ENCODE data around the gene ZNF646.

The ZNF646 gene

DNA sequence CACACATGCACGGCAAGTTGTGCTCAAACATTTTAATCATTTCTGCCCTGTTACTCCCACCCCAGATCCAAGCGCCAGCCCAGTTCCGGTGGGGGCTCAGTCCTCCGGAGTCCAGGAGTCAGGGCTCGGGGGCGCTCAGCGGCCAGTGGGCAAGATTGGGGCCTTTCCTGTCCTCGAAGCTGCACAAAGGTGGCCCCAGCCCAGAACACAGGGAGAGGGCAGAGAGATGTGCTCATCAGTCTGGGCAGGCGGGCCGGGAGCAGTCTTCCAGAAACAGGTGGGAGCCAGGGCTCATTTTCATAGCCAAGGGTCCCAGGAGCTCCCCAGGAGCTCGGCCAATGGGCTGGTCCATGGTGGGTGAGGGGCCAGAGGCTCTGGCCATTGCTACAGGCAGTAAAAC is 57.2 kb downstream of the ZNF646 start:
- H3K4me3 ChIP-seq (ENCODE audit: low read depth, low read length), result no peak overlapping the region
- no peak for TF ChIP-seq CTCF (IDR thresholded peaks at IDR 0.05; ENCODE audit: insufficient read depth, low read length, missing control alignments)
- POLR2A ChIA-PET, result interaction anchor here (1.5 kb wide), 1 partner anchor 10 kb away, joined by 3 read pairs; no protein-coding TSS in a partner anchor
- CTCF ChIA-PET, result interaction anchor here (1.9 kb wide), 1 partner anchor 11 kb away, joined by 6 read pairs; no protein-coding TSS in a partner anchor
- DNase-seq (ENCODE audit: low read depth, low spot score), result no peak

- POLR2A ChIA-PET, result no interaction called here
- H3K4me3 ChIP-seq (ENCODE audit: low read depth, low read length), result no peak overlapping the region
- no peak for TF ChIP-seq CTCF (IDR thresholded peaks at IDR 0.05; ENCODE audit: insufficient read depth, low read length, missing control alignments)
- CTCF ChIA-PET, result interaction anchor here (1.9 kb wide), 1 partner anchor 10 kb away, joined by 6 read pairs; no protein-coding TSS in a partner anchor
- DNase-seq (ENCODE audit: low read depth, low spot score), result no peak
Observed at GRCh38 chr16:31131841-31132271, 57.6 kb downstream of the ZNF646 start.

DNA sequence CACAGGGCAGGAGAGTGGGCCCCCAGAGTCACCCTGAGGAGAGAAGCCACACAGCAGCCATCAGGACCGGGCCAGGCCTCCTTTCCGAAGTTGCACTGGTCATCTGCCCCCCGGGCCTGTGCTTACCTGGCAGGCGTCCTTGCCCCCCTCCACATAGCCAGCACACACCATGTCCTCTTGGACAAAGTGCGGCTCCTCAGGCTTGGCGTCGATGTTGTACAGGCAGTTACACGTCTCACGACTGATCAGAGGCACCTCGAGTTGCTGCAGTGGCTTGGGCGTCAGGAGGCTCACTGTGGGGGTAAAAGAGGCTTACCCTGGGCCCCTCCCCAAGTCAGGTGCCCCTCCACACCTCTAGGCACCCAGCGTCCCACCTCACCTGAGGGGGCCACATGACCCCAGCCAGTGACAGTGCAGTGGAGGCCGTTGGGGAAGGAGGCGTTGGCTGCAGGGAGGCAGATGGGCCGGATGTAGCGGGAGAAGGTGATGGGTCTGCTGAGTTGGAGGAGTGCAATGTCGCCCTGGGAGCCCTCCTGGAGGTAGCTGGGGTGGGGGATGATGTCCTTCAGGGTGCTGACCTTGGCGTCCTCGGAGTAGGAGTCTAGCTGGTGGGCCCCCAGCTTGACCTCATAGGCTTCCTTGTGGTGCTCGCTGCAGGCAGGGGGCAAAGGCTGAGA is 58.2 kb downstream of the ZNF646 start:
- TF ChIP-seq CTCF (IDR thresholded peaks at IDR 0.05; ENCODE audit: insufficient read depth, low read length, missing control alignments), result no peak
- H3K4me3 ChIP-seq (ENCODE audit: low read depth, low read length), result no peak overlapping the region
- CTCF ChIA-PET, result interaction anchor here (1.9 kb wide), 1 partner anchor 10 kb away, joined by 6 read pairs; no protein-coding TSS in a partner anchor
- POLR2A ChIA-PET, result no interaction called here
- no peak for DNase-seq (ENCODE audit: low read depth, low spot score)

- no peak overlapping the region for H3K4me3 ChIP-seq (ENCODE audit: low read depth, low read length)
- POLR2A ChIA-PET, result no interaction called here
- no peak for TF ChIP-seq CTCF (IDR thresholded peaks at IDR 0.05; ENCODE audit: insufficient read depth, low read length, missing control alignments)
- CTCF ChIA-PET, result interaction anchor here (1.0 kb wide), 1 partner anchor 9 kb away, joined by 6 read pairs; no protein-coding TSS in a partner anchor
- DNase-seq (ENCODE audit: low read depth, low spot score), result no peak
Observed at GRCh38 chr16:31133046-31133501, 58.9 kb downstream of the ZNF646 start.

Measured in AG04449 (cell line).